H9 (cell line): Measurements from ENCODE around the gene POU2F3. TPM values are rescaled to one million over a fixed set of nuclear protein-coding genes. Genes with fewer than 3 reads are reported as not detected.

ENCODE experiments used
- DNase-seq: peaks from one replicate; pipeline ENCODE4 v3.0.0-alpha.2; 2017
- H2AFZ ChIP-seq: one replicate; pipeline ENCODE4 v1.6.1; 2013; ENCODE audit warnings: mild to moderate bottlenecking, low read length, control low read depth, moderate library complexity
- H2AK5ac ChIP-seq: 2 replicates; pipeline ENCODE4 v1.6.1; 2013; ENCODE audit warnings: low read length, control low read depth, mixed read lengths; ENCODE audit not compliant: insufficient read length
- H2BK120ac ChIP-seq: one replicate; pipeline ENCODE4 v1.6.1; 2013; ENCODE audit warnings: low read depth, mild to moderate bottlenecking, low read length, control low read depth, inconsistent platforms; ENCODE audit not compliant: poor library complexity, severe bottlenecking
- H2BK12ac ChIP-seq: 2 replicates; pipeline ENCODE4 v1.6.1; 2013; ENCODE audit warnings: low read length, control low read depth, mixed read lengths, low read depth; ENCODE audit not compliant: insufficient read length
- H2BK15ac ChIP-seq: 2 replicates; pipeline ENCODE4 v1.6.1; 2013; ENCODE audit warnings: low read depth, low read length, control low read depth
- H2BK20ac ChIP-seq: one replicate; pipeline ENCODE4 v1.6.1; 2013; ENCODE audit warnings: low read depth, mild to moderate bottlenecking, low read length, control low read depth, inconsistent platforms; ENCODE audit not compliant: poor library complexity, severe bottlenecking
- H2BK5ac ChIP-seq: 2 replicates; pipeline ENCODE4 v1.6.1; 2013; ENCODE audit warnings: low read length, control low read depth, mixed read lengths; ENCODE audit not compliant: insufficient read length
- H3K14ac ChIP-seq: 2 replicates; pipeline ENCODE4 v1.6.1; 2013; ENCODE audit warnings: low read length, control low read depth; ENCODE audit not compliant: insufficient read depth
- H3K18ac ChIP-seq: 2 replicates; pipeline ENCODE4 v1.6.1; 2013; ENCODE audit warnings: low read depth, mild to moderate bottlenecking, mixed read lengths, low read length, control low read depth; ENCODE audit not compliant: insufficient read length
- H3K23ac ChIP-seq: 2 replicates; pipeline ENCODE4 v1.6.1; 2013; ENCODE audit warnings: low read length, control low read depth, mixed read lengths, low read depth; ENCODE audit not compliant: insufficient read length
- H3K23me2 ChIP-seq: 2 replicates; pipeline ENCODE4 v1.6.1; 2013; ENCODE audit warnings: low read depth, mild to moderate bottlenecking, mixed read lengths, low read length, control low read depth; ENCODE audit not compliant: insufficient read length, poor library complexity, severe bottlenecking
- H3K27ac ChIP-seq: 2 replicates; pipeline ENCODE4 v1.5.1; 2013; ENCODE audit warnings: low read length, control low read depth, mixed read lengths, low read depth; ENCODE audit not compliant: insufficient read length
- H3K27me3 ChIP-seq: 2 replicates; pipeline ENCODE4 v1.6.1; 2013; ENCODE audit warnings: low read length, control low read depth, inconsistent platforms; ENCODE audit not compliant: insufficient read depth
- H3K4ac ChIP-seq: 2 replicates; pipeline ENCODE4 v1.6.1; 2013; ENCODE audit warnings: low read depth, mild to moderate bottlenecking, control low read depth, inconsistent platforms, low read length, moderate library complexity
- H3K4me1 ChIP-seq: 2 replicates; pipeline ENCODE4 v1.6.1; 2013; ENCODE audit warnings: low read length, control low read depth, inconsistent platforms; ENCODE audit not compliant: insufficient read depth
- H3K4me2 ChIP-seq: 2 replicates; pipeline ENCODE4 v1.6.1; 2013; ENCODE audit warnings: low read length, control low read depth, mixed read lengths; ENCODE audit not compliant: insufficient read length, insufficient read depth
- H3K56ac ChIP-seq: 2 replicates; pipeline ENCODE4 v1.6.1; 2013; ENCODE audit warnings: low read depth, mild to moderate bottlenecking, mixed read lengths, low read length, control low read depth; ENCODE audit not compliant: insufficient read length
- H3K79me1 ChIP-seq: 2 replicates; pipeline ENCODE4 v1.6.1; 2013; ENCODE audit warnings: low read depth, mild to moderate bottlenecking, moderate library complexity, low read length, control low read depth, inconsistent platforms; ENCODE audit not compliant: insufficient read depth, poor library complexity, severe bottlenecking
- H3K79me2 ChIP-seq: 2 replicates; pipeline ENCODE4 v1.6.1; 2013; ENCODE audit warnings: low read length, control low read depth, inconsistent platforms; ENCODE audit not compliant: insufficient read depth
- H3K9ac ChIP-seq: 2 replicates; pipeline ENCODE4 v1.6.1; 2013; ENCODE audit warnings: low read length, control low read depth, mixed read lengths; ENCODE audit not compliant: insufficient read length; ENCODE audit errors: extremely low read depth
- H3K9me3 ChIP-seq: one replicate; pipeline ENCODE4 v1.6.1; 2013; ENCODE audit warnings: low read depth, low read length, inconsistent platforms; ENCODE audit not compliant: control insufficient read depth
- H3T11ph ChIP-seq: one replicate; pipeline ENCODE4 v1.6.1; 2013; ENCODE audit warnings: mild to moderate bottlenecking, low read length, control low read depth, inconsistent platforms
- H4K20me1 ChIP-seq: one replicate; pipeline ENCODE4 v1.6.1; 2013; ENCODE audit not compliant: control insufficient read depth, insufficient read length, insufficient read depth
- H4K5ac ChIP-seq: 2 replicates; pipeline ENCODE4 v1.6.1; 2013; ENCODE audit warnings: low read depth, mild to moderate bottlenecking, mixed read lengths, low read length, control low read depth; ENCODE audit not compliant: insufficient read length
- H4K8ac ChIP-seq: replicated peaks from 2 replicates; pipeline ENCODE4 v1.6.1; 2013; ENCODE audit warnings: low read length, control low read depth, mixed read lengths, low read depth; ENCODE audit not compliant: insufficient read length
- H4K91ac ChIP-seq: 2 replicates; pipeline ENCODE4 v1.6.1; 2013; ENCODE audit warnings: low read depth, mild to moderate bottlenecking, moderate library complexity, mixed read lengths, low read length, control low read depth; ENCODE audit not compliant: insufficient read length
- H3K27ac Mint-ChIP-seq, 3 experiments: 2 replicates in 2 of 3; 3 replicates in 1 of 3; pipeline ENCODE4 v1.8.0; 2020 to 2021; ENCODE audit warnings: mixed read lengths in 3 of 3, mild to moderate bottlenecking in 1 of 3, moderate library complexity in 1 of 3
- H3K27me3 Mint-ChIP-seq: 2 replicates; pipeline ENCODE4 v1.8.0; 2021; ENCODE audit warnings: low read depth, mild to moderate bottlenecking, moderate library complexity, mixed read lengths
- H3K36me3 Mint-ChIP-seq, 3 experiments: 2 replicates in 2 of 3; 3 replicates in 1 of 3; pipeline ENCODE4 v1.8.0; 2020 to 2021; ENCODE audit warnings: low read depth in 3 of 3, mixed read lengths in 3 of 3; ENCODE audit not compliant: insufficient read depth in 1 of 3
- H3K4me1 Mint-ChIP-seq, 2 experiments: 2 replicates each; pipeline ENCODE4 v1.8.0; 2020; ENCODE audit warnings: mixed read lengths in 2 of 2
- H3K4me3 Mint-ChIP-seq, 2 experiments: 2 replicates in 1 of 2; 3 replicates in 1 of 2; pipeline ENCODE4 v1.8.0; 2020 to 2021; ENCODE audit warnings: mild to moderate bottlenecking in 2 of 2, mixed read lengths in 2 of 2, moderate library complexity in 1 of 2
- H3K9me3 Mint-ChIP-seq, 2 experiments: 2 replicates in 1 of 2; 3 replicates in 1 of 2; pipeline ENCODE4 v1.8.0; 2020; ENCODE audit warnings: mild to moderate bottlenecking in 2 of 2, mixed read lengths in 2 of 2, moderate library complexity in 1 of 2
- WGBS: extraction: QIAGEN DNeasy Blood & Tissue Kit; methylation state at CpG from one replicate; pipeline ENCODE4 v1.1.7; 2013; ENCODE audit warnings: missing lambda C conversion rate, low lambda C conversion rate, mixed read lengths; ENCODE audit not compliant: insufficient read length; ENCODE audit errors: extremely low coverage; 5-methylcytosine and 5-hydroxymethylcytosine counted together
- total RNA-seq: library from RNA; stranded (reverse); gene quantifications from 2 replicates; pipeline ENCODE4 v1.2.1, GENCODE V29; 2021
- TF ChIP-seq, protein P1 (sequence below): fragments of 200-600 bp; sonication (generic); conservative IDR thresholded peaks from 3 replicates; pipeline ENCODE4 v1.8.0; 2021; ENCODE audit warnings: antibody characterized with exemption, mild to moderate bottlenecking

Gene POU2F3
- total RNA-seq, 1 experiment from 2014 or later = 1.1 TPM

GRCh38 chr11:120288021-120288420 lies 48.1 kb downstream of the POU2F3 start:
- TF ChIP-seq, protein P1, sequence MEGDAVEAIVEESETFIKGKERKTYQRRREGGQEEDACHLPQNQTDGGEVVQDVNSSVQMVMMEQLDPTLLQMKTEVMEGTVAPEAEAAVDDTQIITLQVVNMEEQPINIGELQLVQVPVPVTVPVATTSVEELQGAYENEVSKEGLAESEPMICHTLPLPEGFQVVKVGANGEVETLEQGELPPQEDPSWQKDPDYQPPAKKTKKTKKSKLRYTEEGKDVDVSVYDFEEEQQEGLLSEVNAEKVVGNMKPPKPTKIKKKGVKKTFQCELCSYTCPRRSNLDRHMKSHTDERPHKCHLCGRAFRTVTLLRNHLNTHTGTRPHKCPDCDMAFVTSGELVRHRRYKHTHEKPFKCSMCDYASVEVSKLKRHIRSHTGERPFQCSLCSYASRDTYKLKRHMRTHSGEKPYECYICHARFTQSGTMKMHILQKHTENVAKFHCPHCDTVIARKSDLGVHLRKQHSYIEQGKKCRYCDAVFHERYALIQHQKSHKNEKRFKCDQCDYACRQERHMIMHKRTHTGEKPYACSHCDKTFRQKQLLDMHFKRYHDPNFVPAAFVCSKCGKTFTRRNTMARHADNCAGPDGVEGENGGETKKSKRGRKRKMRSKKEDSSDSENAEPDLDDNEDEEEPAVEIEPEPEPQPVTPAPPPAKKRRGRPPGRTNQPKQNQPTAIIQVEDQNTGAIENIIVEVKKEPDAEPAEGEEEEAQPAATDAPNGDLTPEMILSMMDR = no peak
- no peaks in the 10 kb centered on the region for H3K9me3 Mint-ChIP-seq
- no peaks in the 10 kb centered on the region for H3K36me3 Mint-ChIP-seq
- Histone ChIP-seq H3T11ph (no peak overlapping the region), H4K8ac (no peak overlapping the region), H4K91ac (no peak overlapping the region), H3K18ac (no peak overlapping the region), H2BK20ac (no peak overlapping the region), H3K4me1 (no peaks in the 10 kb centered on the region), H2BK5ac (no peak overlapping the region), H3K4ac (no peak overlapping the region), H3K23ac (no peak overlapping the region), H4K20me1 (no peaks in the 10 kb centered on the region), H3K9ac (no peak overlapping the region), H4K5ac (no peak overlapping the region), H3K79me1 (no peaks in the 10 kb centered on the region), H3K23me2 (no peaks in the 10 kb centered on the region), H2BK12ac (no peak overlapping the region), H3K14ac (no peak overlapping the region), H3K79me2 (no peaks in the 10 kb centered on the region), H3K27me3 (no peaks in the 10 kb centered on the region), H3K56ac (no peak overlapping the region), H2BK15ac (no peak overlapping the region), H2BK120ac (no peak overlapping the region), H2AFZ (no peak overlapping the region), H2AK5ac (no peak overlapping the region), H3K9me3 (no peaks in the 10 kb centered on the region), H3K27ac (no peak overlapping the region), H3K4me2 (no peak overlapping the region)
- peaks cover 16% of the 10 kb centered on the region for H3K27me3 Mint-ChIP-seq
- H3K4me3 Mint-ChIP-seq = no peak overlapping the region
- no peak overlapping the region for H3K27ac Mint-ChIP-seq
- H3K4me1 Mint-ChIP-seq = peaks cover 15% of the 10 kb centered on the region in 2 experiments
- no CpG with 5 or more reads among the region's 2 CpGs for WGBS
- no peak for DNase-seq
